GM11168 (cell line): Measurements from ENCODE around the gene SLC35F6.

Experiments used
- in situ Hi-C: fragments of 300-500 bp; cut with MboI; formaldehyde crosslinking; loops from one replicate; pipeline ENCODE4 v1.12.0; 2022; ENCODE audit warnings: low sequenced_read_pairs; ENCODE audit not compliant: unreplicated experiment

The SLC35F6 gene

GRCh38 chr2:26729311-26729710 lies 34.8 kb upstream of the SLC35F6 start:
- in situ Hi-C loops, result no loop called here

- in situ Hi-C loops, result no loop called here
Measured at GRCh38 chr2:26730549-26731344, 33.3 kb upstream of the SLC35F6 start.

GRCh38 chr2:26731714-26732113 lies 32.4 kb upstream of the SLC35F6 start:
- in situ Hi-C loops, result no loop called here

GRCh38 chr2:26732446-26732845 lies 31.6 kb upstream of the SLC35F6 start:
- in situ Hi-C loops, result no loop called here

GRCh38 chr2:26733413-26733812 lies 30.7 kb upstream of the SLC35F6 start:
- in situ Hi-C loops, result no loop called here

GRCh38 chr2:26735097-26735496 lies 29.0 kb upstream of the SLC35F6 start:
- in situ Hi-C loops, result no loop called here

- in situ Hi-C loops, result no loop called here
Measured at GRCh38 chr2:26735883-26736588, 28.0 kb upstream of the SLC35F6 start.

- in situ Hi-C loops, result no loop called here
Measured at GRCh38 chr2:26737221-26737620, 26.9 kb upstream of the SLC35F6 start.

GRCh38 chr2:26738481-26738880 lies 25.6 kb upstream of the SLC35F6 start:
- in situ Hi-C loops, result no loop called here

GRCh38 chr2:26739514-26739913 lies 24.6 kb upstream of the SLC35F6 start:
- in situ Hi-C loops, result no loop called here

GRCh38 chr2:26740346-26740745 lies 23.7 kb upstream of the SLC35F6 start:
- in situ Hi-C loops, result no loop called here

- in situ Hi-C loops, result no loop called here
Measured at GRCh38 chr2:26740890-26741302, 23.2 kb upstream of the SLC35F6 start.

GRCh38 chr2:26742048-26742770 lies 21.9 kb upstream of the SLC35F6 start:
- in situ Hi-C loops, result no loop called here

- in situ Hi-C loops, result no loop called here
Measured at GRCh38 chr2:26743852-26744251, 20.2 kb upstream of the SLC35F6 start.

- in situ Hi-C loops, result no loop called here
Measured at GRCh38 chr2:26744953-26745352, 19.1 kb upstream of the SLC35F6 start.

GRCh38 chr2:26745609-26746327 lies 18.3 kb upstream of the SLC35F6 start:
- in situ Hi-C loops, result no loop called here

- in situ Hi-C loops, result no loop called here
Measured at GRCh38 chr2:26746934-26747333, 17.1 kb upstream of the SLC35F6 start.

- in situ Hi-C loops, result loop anchor here (10.0 kb wide), 1 partner anchor 145 kb away; no protein-coding TSS in a partner anchor
Measured at GRCh38 chr2:26749787-26750420, 14.2 kb upstream of the SLC35F6 start.

- in situ Hi-C loops, result loop anchor here (10.0 kb wide), 1 partner anchor 146 kb away; no protein-coding TSS in a partner anchor
Measured at GRCh38 chr2:26750467-26750866, 13.6 kb upstream of the SLC35F6 start.

GRCh38 chr2:26752656-26753055 lies 11.4 kb upstream of the SLC35F6 start:
- in situ Hi-C loops, result loop anchor here (10.0 kb wide), 1 partner anchor 148 kb away; no protein-coding TSS in a partner anchor
